Smooth muscle cell of the brain vasculature (primary cell): Measurements from ENCODE around the gene PFKFB1.
"Not testable (repeated sequence)": the region's sequence is repeated elsewhere in the genome, so short reads cannot be mapped to it uniquely, and the experiment has no call there.

Experiments
- DNase-seq: peaks from one replicate; pipeline ENCODE4 v3.0.0-alpha.2; 2012; ENCODE audit warnings: low read depth, low spot score

The PFKFB1 gene

DNA sequence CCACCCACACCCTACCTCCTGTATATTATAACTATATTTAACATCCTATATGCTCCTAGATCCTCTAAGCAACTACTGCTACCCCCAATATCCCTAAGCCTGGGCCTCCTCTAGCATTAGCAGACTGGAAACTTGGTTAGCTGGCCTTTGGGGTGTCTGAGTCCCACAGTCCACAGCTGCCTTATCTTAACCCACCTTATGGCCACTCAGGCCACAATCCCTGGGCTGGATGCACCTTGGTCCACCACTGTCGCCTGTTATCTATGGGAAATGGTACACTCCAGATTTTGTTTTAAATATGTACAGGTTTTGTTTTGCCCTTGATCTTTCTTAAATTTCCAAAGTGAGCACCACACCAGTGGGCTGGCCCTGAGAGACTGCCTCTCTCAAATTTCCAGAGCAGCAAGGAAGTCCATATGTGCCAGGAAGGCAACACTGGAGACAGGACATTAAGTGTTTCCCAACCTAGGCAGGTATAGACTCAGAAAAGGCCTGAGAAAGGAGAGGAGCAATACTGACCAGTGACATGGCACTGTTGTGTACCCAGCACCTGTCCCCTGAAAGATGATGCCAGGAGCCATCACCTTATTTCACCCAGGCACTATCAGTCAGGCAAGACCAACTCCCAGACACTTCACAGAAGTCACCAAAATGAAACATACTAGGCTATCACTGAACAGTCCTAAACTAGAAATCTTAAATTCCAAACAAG is 921 bp downstream of the PFKFB1 start:
- no peak for DNase-seq

DNA sequence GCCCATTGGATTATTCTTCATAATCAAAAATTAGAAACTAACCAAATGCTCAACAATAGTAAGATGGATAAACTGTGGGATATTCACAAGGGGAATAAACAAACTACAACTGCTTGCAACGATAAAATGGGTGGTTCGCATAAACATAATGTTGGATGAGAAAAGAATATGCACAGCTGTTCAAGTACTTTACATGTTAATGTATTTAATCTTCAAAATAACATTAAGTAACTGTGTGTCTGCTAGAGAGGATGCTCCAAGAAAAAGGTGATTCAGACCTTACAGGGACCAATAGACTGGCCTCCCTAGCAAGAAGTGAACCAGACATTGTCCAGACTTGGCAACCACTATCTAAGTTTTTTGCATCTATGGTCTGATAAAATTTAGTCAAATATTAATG is 2.3 kb downstream of the PFKFB1 start:
- no peak for DNase-seq

- DNase-seq, result not testable (repeated sequence)
These were observed 10.7 kb downstream of the PFKFB1 start for GRCh38 chrX:54983306-54983705.

GRCh38 chrX:54980334-54980733 is 13.7 kb downstream of the PFKFB1 start:
- no peak for DNase-seq

- no peak for DNase-seq
These were observed 14.6 kb downstream of the PFKFB1 start for GRCh38 chrX:54979432-54979831.

DNA sequence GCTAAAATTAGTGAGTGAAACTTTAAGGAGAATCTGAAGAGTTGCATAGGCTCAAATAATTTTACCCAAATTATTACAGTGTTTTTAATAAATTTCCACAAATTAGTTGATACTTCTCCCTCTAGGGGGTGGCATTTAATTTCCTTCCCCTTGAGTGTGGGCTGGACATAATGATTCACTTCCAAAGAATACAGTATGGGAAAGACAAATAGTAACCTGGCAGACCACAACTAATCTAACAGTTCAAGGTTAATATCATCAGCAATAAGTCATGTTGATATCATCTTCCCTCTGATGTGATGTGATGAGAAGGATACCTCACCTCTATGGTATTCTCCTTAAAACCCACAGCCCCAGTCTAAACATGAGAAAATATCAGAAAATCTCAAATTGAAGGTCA is 15.5 kb downstream of the PFKFB1 start:
- DNase-seq, result no peak

GRCh38 chrX:54977387-54977786 is 16.6 kb downstream of the PFKFB1 start:
- no peak for DNase-seq

GRCh38 chrX:54964766-54965497 is 29.1 kb downstream of the PFKFB1 start:
- DNase-seq, result no peak

GRCh38 chrX:54961750-54962149 is 32.2 kb downstream of the PFKFB1 start:
- DNase-seq, result no peak

- no peak for DNase-seq
These were observed 43.1 kb downstream of the PFKFB1 start for GRCh38 chrX:54950730-54951375.

DNA sequence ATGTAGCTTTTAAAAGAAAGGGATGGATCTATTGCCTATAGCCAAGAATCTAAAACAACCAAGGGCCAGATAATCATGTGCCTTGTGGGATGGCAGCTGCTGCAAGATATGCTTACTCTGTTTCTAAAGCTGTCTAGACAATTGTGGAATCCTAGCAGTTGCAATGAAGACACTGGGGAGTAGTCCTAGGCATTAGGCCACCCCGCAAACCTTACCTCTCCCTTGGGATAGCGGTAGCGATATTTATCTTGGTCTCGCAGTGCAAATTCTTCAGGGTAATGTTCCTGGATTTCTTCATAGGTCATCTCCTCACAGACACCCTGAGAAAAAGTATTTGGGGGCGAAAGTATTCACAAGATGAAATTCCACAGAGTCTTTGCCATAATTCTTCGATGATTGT is 48.8 kb downstream of the PFKFB1 start:
- DNase-seq, result no peak

DNA sequence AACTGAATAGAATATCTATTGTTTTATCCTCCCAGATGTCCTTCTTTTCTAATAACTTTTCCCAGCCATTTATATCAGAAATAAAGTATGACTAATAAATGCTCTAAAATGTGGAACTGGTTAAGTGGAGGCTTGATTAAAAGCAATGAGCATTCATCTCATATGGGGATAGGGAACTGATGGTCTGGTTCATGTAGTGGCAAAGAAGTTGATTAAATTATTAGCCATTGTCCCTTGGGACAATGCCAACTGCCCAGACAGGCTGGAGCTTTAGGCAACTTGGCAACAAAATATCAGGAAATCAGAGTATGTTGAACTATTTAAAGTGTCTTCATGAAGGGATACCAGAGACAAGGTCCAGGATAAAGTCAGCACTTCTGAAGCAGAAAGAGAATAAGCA is 49.2 kb downstream of the PFKFB1 start:
- no peak for DNase-seq

DNA sequence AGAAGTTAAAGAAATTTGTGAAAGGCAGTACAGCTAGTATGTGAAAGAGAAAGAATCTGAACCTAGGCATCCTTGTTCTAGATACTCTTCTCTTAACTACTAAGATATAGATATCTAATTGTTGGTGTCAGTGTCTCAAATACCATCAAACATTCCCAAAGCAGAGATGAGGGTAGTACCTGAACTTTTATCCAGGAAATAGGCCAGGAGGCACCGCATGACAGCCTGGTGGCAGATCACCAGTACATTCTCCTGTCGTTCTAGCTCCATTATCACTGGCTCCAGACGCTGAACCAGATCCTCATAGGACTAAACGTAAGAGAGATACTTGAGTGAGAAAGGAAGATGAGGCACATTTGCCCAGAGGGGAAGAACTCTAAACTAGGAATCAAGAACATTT is 56.6 kb downstream of the PFKFB1 start:
- DNase-seq, result no peak

GRCh38 chrX:54935306-54935705 is 58.7 kb downstream of the PFKFB1 start:
- no peak for DNase-seq

GRCh38 chrX:54934890-54935289 is 59.1 kb downstream of the PFKFB1 start:
- no peak for DNase-seq

DNA sequence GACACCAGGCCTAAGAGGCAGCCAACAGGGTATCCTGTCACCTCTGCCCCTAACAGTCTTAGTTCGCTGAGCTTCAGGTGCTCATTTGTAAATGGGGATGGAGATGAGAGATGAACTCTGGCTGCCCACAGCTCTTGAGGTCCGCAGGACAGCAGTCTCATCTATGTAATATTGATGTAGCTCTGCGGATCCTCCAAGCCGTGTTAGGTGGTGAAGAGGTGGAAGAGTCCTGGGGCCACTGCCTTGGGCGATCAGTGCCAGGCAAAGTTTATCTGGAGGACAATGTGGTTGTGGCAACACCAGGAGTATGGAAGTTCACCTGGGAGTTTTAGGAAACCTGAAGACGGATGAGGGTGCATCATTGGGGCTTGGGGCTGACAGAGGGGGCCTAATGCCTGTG is 59.9 kb downstream of the PFKFB1 start:
- DNase-seq, result no peak

DNA sequence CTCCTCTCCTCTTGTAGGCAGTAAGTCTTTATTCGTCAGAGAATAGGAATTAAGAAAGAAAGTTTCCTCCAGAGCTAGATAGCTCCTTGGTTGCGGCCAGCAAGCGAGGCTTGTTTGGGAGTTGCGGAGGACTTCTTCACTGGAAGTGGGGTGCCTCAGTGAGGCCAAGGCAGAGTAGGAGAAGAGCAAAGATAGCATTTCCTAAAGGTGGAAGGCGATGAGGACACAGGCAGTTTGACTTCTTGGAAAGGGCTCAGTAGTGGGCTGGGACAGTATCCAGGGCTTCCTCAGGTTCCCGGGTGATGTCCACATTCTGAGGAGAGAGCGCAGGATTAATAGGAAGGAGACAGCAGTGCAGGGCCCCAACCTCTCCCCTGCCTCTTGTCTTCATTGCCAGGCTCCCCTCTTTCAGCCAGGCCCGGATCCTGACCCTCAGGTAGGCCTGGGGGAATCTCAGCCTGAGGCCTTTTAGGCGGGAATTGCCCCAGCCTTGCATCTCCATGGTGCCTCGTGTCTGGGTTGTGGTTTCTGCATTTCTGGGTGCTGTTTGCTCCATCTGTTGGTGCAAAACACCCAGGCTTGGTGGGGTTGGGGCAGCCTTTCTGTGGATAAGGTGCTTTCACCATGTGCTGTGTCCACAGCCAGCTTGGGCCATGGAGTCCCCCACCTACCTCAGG is 60.7 kb downstream of the PFKFB1 start:
- DNase-seq, result no peak

DNA sequence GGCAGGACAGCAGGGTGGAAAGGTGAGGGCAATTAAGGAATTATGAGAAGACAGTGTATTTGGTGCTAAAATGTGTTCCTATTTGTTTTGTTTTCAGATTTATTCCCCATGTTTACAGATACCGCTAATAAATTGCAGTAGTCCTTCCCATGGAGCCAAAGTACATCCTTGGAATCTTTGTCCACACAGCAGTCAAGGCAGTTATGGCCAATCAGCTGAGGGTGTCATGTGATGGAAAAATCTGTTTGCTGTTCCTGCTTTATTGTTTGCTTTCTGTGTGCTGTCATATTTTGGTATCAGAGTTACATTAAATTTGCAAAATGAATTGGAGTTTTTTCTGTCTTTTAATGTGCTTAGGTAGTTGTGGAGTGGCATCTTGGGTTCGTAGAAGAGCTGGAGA is 62.9 kb downstream of the PFKFB1 start:
- no peak for DNase-seq

DNA sequence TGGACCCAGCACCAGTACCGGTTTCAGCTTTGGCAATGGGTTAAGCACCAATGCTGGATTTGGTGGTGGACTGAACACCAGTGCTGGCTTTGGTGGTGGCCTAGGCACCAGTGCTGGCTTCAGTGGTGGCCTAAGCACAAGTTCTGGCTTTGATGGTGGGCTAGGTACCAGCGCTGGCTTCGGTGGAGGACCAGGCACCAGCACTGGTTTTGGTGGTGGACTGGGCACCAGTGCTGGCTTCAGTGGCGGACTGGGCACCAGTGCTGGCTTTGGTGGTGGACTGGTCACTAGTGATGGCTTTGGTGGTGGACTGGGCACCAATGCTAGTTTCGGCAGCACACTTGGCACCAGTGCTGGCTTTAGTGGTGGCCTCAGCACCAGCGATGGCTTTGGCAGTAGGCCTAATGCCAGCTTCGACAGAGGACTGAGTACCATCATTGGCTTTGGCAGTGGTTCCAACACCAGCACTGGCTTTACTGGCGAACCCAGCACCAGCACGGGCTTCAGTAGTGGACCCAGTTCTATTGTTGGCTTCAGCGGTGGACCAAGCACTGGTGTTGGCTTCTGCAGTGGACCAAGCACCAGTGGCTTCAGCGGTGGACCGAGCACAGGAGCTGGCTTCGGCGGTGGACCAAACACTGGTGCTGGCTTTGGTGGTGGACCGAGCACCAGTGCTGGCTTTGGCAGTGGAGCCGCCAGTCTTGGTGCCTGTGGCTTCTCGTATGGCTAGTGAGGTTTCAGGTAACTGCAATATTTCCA is 63.5 kb downstream of the PFKFB1 start:
- no peak for DNase-seq

DNA sequence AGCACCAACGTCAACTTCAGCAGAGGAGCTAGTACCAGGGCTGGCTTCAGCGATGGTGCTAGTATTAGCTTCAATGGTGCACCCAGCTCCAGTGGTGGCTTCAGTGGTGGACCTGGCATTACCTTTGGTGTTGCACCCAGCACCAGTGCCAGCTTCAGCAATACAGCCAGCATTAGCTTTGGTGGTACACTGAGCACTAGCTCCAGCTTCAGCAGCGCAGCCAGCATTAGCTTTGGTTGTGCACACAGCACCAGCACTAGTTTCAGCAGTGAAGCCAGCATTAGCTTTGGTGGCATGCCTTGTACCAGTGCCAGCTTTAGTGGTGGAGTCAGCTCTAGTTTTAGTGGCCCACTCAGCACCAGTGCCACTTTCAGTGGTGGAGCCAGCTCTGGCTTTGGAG is 65.1 kb downstream of the PFKFB1 start:
- no peak for DNase-seq

- no peak for DNase-seq
These were observed 67.0 kb downstream of the PFKFB1 start for GRCh38 chrX:54926978-54927377.

GRCh38 chrX:54923376-54923775 is 70.6 kb downstream of the PFKFB1 start:
- DNase-seq, result no peak
